ENCODE measurements around the gene KCNE4.

KCNE4 gene

GRCh38 chr2:223088866-223089265 is 36.9 kb downstream of the KCNE4 start:
- no peak for DNase-seq

GRCh38 chr2:223090039-223090438 is 38.0 kb downstream of the KCNE4 start:
- no peak for DNase-seq

GRCh38 chr2:223090540-223091235 is 38.7 kb downstream of the KCNE4 start:
- DNase-seq = no peak

- no peak for DNase-seq
These were observed 40.7 kb downstream of the KCNE4 start for GRCh38 chr2:223092667-223093066.

GRCh38 chr2:223093436-223094241 is 41.6 kb downstream of the KCNE4 start:
- DNase-seq = peak; percentile 49

- DNase-seq = no peak
These were observed 43.2 kb downstream of the KCNE4 start for GRCh38 chr2:223095207-223095606.

GRCh38 chr2:223096235-223096970 is 44.4 kb downstream of the KCNE4 start:
- no peak for DNase-seq

- DNase-seq = no peak
These were observed 45.9 kb downstream of the KCNE4 start for GRCh38 chr2:223097888-223098383.

GRCh38 chr2:223099561-223099960 is 47.6 kb downstream of the KCNE4 start:
- no peak for DNase-seq

GRCh38 chr2:223100061-223100511 is 48.1 kb downstream of the KCNE4 start:
- DNase-seq = no peak

- no peak for DNase-seq
These were observed 49.5 kb downstream of the KCNE4 start for GRCh38 chr2:223101340-223102039.

- peak; percentile 12 for DNase-seq
These were observed 50.0 kb downstream of the KCNE4 start for GRCh38 chr2:223102040-223102400.

- DNase-seq = no peak
These were observed 50.5 kb downstream of the KCNE4 start for GRCh38 chr2:223102450-223102849.

GRCh38 chr2:223104336-223105132 is 52.5 kb downstream of the KCNE4 start:
- no peak for DNase-seq
